Fibroblast of gingiva (primary cell): ENCODE measurements around the gene MAP1LC3B.
A peak's percentile ranks its signal among the peaks of the same experiment; 100 is the strongest.
"Not testable (repeated sequence)": the region's sequence is repeated elsewhere in the genome, so short reads cannot be mapped to it uniquely, and the experiment has no call there.

Experiments
- DNase-seq: peaks from one replicate; pipeline ENCODE4 v3.0.0-alpha.2; 2011; ENCODE audit warnings: low read depth

MAP1LC3B gene

GRCh38 chr16:87360862-87361610 is 31.1 kb upstream of the MAP1LC3B start:
- no peak for DNase-seq

GRCh38 chr16:87361916-87362619 is 30.1 kb upstream of the MAP1LC3B start:
- DNase-seq: no peak

- DNase-seq: not testable (repeated sequence)
Measured at GRCh38 chr16:87362828-87363559, 29.1 kb upstream of the MAP1LC3B start.

GRCh38 chr16:87363771-87364455 is 28.2 kb upstream of the MAP1LC3B start:
- DNase-seq: peak; percentile 34

- DNase-seq: no peak
Measured at GRCh38 chr16:87365021-87365713, 27.0 kb upstream of the MAP1LC3B start.

- no peak for DNase-seq
Measured at GRCh38 chr16:87366288-87366687, 25.8 kb upstream of the MAP1LC3B start.

GRCh38 chr16:87366930-87367329 is 25.2 kb upstream of the MAP1LC3B start:
- DNase-seq: no peak

- DNase-seq: no peak
Measured at GRCh38 chr16:87367529-87367928, 24.6 kb upstream of the MAP1LC3B start.

GRCh38 chr16:87368029-87368770 is 23.9 kb upstream of the MAP1LC3B start:
- DNase-seq: no peak

GRCh38 chr16:87369117-87369765 is 22.9 kb upstream of the MAP1LC3B start:
- DNase-seq: no peak

- no peak for DNase-seq
Measured at GRCh38 chr16:87369796-87370719, 22.1 kb upstream of the MAP1LC3B start.

- no peak for DNase-seq
Measured at GRCh38 chr16:87371261-87371866, 20.8 kb upstream of the MAP1LC3B start.

- no peak for DNase-seq
Measured at GRCh38 chr16:87372305-87372704, 19.8 kb upstream of the MAP1LC3B start.

GRCh38 chr16:87374313-87374712 is 17.8 kb upstream of the MAP1LC3B start:
- DNase-seq: no peak

- DNase-seq: peak; percentile 55
Measured at GRCh38 chr16:87375426-87376135, 16.6 kb upstream of the MAP1LC3B start.

GRCh38 chr16:87376660-87377059 is 15.5 kb upstream of the MAP1LC3B start:
- no peak for DNase-seq

GRCh38 chr16:87379312-87379752 is 12.8 kb upstream of the MAP1LC3B start:
- not testable (repeated sequence) for DNase-seq

GRCh38 chr16:87380403-87380802 is 11.7 kb upstream of the MAP1LC3B start:
- no peak for DNase-seq
